K562 (cell line): ENCODE data around the gene KIF3A. TPM values are rescaled to one million over a fixed set of nuclear protein-coding genes. Genes with fewer than 3 reads are reported as not detected.

Experiments used
- FOXK1 ChIP-seq: sonication (generic); formaldehyde crosslinking; IDR thresholded peaks from 2 replicates; pipeline ENCODE4 v1.8.0; 2022; ENCODE audit warnings: missing genetic modification reagents, mild to moderate bottlenecking, borderline replicate concordance
- FOXK2 ChIP-seq, 2 experiments: fragments of 450-650 bp; IDR thresholded peaks in 1 of 2; conservative IDR thresholded peaks in 1 of 2; 2 replicates each; pipeline ENCODE4 v1.6.1; 2016; ENCODE audit warnings: low read depth in 2 of 2, mild to moderate bottlenecking in 1 of 2
- HNRNPL ChIP-seq: fragments of 200-400 bp; formaldehyde crosslinking; IDR thresholded peaks from 2 replicates; pipeline ENCODE4 v1.6.1; 2017; ENCODE audit warnings: low read depth, mild to moderate bottlenecking, low read length
- MAFK ChIP-seq: IDR thresholded peaks from 2 replicates; pipeline ENCODE4 v1.6.1; 2011; ENCODE audit warnings: low read length, improper control_type of control experiment
- MCM7 ChIP-seq, 2 experiments: fragments of 450-650 bp; IDR thresholded peaks; 2 replicates each; pipeline ENCODE4 v1.6.1; 2016 to 2018
- RBFOX2 ChIP-seq: fragments of 200-400 bp; formaldehyde crosslinking; IDR thresholded peaks from 2 replicates; pipeline ENCODE4 v1.6.1; 2017; ENCODE audit warnings: low read depth, mild to moderate bottlenecking, low read length, moderate library complexity
- RBM34 ChIP-seq: fragments of 200-400 bp; formaldehyde crosslinking; IDR thresholded peaks from 2 replicates; pipeline ENCODE4 v1.6.1; 2018; ENCODE audit warnings: low read length, borderline replicate concordance; ENCODE audit not compliant: insufficient read depth
- SMARCB1 ChIP-seq: IDR thresholded peaks from 2 replicates; pipeline ENCODE4 v1.6.1; 2011; ENCODE audit warnings: improper control_type of control experiment, low read depth; ENCODE audit not compliant: insufficient read length
- ZNF121 ChIP-seq: sonication (generic); formaldehyde crosslinking; conservative IDR thresholded peaks from 2 replicates; pipeline ENCODE4 v1.8.0; 2022; ENCODE audit warnings: missing genetic modification reagents
- ZNF175 ChIP-seq: fragments of 200-800 bp; sonication (Bioruptor generic); IDR thresholded peaks from 2 replicates; pipeline ENCODE4 v1.6.1; 2016; ENCODE audit warnings: low read depth, mild to moderate bottlenecking, missing genetic modification characterization, missing compliant biosample characterization
- ZNF384 ChIP-seq: IDR thresholded peaks from 2 replicates; pipeline ENCODE4 v1.6.1; 2012; ENCODE audit warnings: low read depth, low read length, improper control_type of control experiment
- ZNF431 ChIP-seq: sonication (generic); formaldehyde crosslinking; IDR thresholded peaks from 2 replicates; pipeline ENCODE4 v1.8.0; 2022; ENCODE audit warnings: mild to moderate bottlenecking, missing genetic modification reagents
- ZSCAN29 ChIP-seq: fragments of 450-650 bp; IDR thresholded peaks from 2 replicates; pipeline ENCODE4 v1.6.1; 2017
- polyA plus RNA-seq, 8 experiments: library from polyadenylated mRNA; depleted of rRNA in 4 of 8; stranded (reverse) in 5 of 8; unstranded in 3 of 8; fragments of >200 nt; fragmentation: Nextera tagmentation in 2 of 8; fragmentation: Illumina TruSeq in 1 of 8; extraction: Ambion mirVana in 2 of 8; extraction: Trizol in 1 of 8; gene quantifications; 2 replicates each; pipeline versions ENCODE4 v1.2.1 to v1.2.3, GENCODE V29; 2011 to 2014; ENCODE audit warnings: inconsistent platforms in 1 of 8, missing spikeins in 1 of 8
- total RNA-seq, 7 experiments: library from RNA; depleted of rRNA in 6 of 7; stranded (reverse); fragments of >200 nt in 6 of 7; fragmentation: Illumina TruSeq in 2 of 7; extraction: Trizol in 2 of 7; gene quantifications; 2 replicates each; pipeline versions ENCODE4 v1.2.1 to v1.2.3, GENCODE V29; 2011 to 2021; ENCODE audit warnings: low replicate concordance in 1 of 7
- TF ChIP-seq, protein P1 (sequence below): fragments of 450-650 bp; formaldehyde crosslinking; IDR thresholded peaks from 2 replicates; pipeline ENCODE4 v1.4.0; 2020; ENCODE audit warnings: mild to moderate bottlenecking, moderate library complexity
- TF ChIP-seq, protein P2 (sequence below): fragments of 250-450 bp; sonication (Bioruptor Pico); IDR thresholded peaks from 2 replicates; pipeline ENCODE4 v1.4.0; 2020
- TF ChIP-seq, protein P3 (sequence below): fragments of 450-650 bp; conservative IDR thresholded peaks from 2 replicates; pipeline ENCODE4 v1.6.1; 2016; ENCODE audit warnings: missing genetic modification characterization, low read depth, mild to moderate bottlenecking, control low read depth, missing compliant biosample characterization
- TF ChIP-seq, protein P4 (sequence below): fragments of 450-650 bp; formaldehyde crosslinking; IDR thresholded peaks from 2 replicates; pipeline ENCODE4 v1.4.0; 2020; ENCODE audit warnings: mild to moderate bottlenecking, mixed read lengths
- TF ChIP-seq, protein P5 (sequence below): fragments of 200-800 bp; sonication (Bioruptor generic); IDR thresholded peaks from 2 replicates; pipeline ENCODE4 v1.6.1; 2017; ENCODE audit warnings: missing genetic modification characterization, missing compliant biosample characterization
- TF ChIP-seq, protein P6 (sequence below): IDR thresholded peaks from 3 replicates; pipeline ENCODE4 v1.6.1; 2011; ENCODE audit warnings: borderline replicate concordance, mild to moderate bottlenecking; ENCODE audit not compliant: insufficient read length, insufficient read depth

Gene KIF3A
- total and polyA plus RNA-seq, 9 of the 15 experiments (the other 6 are each of a cell fraction or from before 2014, with no cell fraction given), result 1.5 to 7.8 (median 6.0) TPM

DNA sequence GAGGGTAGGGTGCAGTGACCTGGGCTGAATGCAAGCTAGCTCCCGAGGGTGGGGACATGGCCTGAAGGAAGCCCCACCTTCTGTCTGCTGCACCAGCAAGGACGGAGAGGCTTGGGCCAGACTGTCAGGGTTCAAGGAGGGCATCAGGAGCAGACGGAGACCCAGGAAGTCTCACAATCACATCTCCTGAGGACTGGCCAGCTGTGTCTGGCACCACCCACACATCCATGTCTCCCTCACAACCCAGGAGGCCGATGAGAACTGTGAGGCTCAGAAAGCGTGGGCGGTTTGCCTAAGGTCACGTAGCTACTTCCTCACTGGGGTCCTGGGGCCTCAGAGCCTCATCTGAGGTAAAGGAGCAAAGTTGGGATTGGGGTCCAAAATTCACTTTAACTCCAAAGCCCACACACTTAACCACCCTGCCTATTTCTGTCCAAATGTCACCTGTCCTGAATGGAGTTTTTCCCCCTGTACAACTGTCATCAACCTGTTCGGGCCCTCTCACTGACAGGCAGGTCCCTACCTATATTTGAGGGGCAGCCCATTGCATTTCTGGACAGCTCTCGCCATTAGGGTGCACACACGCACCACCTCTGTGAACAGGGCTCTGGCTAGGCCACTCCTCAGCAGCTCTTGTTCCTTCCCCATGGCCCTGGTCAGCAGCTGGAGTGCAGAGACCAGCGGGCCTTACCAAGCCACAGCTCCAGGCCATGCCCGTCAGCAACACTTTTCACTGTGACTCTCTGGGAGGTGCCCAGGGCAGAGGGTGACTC, 75.9 kb downstream of the KIF3A start (continued):
- TF ChIP-seq, protein P1, sequence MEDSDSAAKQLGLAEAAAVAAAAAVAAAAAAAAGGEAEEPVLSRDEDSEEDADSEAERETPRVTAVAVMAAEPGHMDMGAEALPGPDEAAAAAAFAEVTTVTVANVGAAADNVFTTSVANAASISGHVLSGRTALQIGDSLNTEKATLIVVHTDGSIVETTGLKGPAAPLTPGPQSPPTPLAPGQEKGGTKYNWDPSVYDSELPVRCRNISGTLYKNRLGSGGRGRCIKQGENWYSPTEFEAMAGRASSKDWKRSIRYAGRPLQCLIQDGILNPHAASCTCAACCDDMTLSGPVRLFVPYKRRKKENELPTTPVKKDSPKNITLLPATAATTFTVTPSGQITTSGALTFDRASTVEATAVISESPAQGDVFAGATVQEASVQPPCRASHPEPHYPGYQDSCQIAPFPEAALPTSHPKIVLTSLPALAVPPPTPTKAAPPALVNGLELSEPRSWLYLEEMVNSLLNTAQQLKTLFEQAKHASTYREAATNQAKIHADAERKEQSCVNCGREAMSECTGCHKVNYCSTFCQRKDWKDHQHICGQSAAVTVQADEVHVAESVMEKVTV, result peak; percentile 37; the same call in 1 of the 2 replicates
- no peak for TF ChIP-seq ZNF384
- TF ChIP-seq, protein P2, sequence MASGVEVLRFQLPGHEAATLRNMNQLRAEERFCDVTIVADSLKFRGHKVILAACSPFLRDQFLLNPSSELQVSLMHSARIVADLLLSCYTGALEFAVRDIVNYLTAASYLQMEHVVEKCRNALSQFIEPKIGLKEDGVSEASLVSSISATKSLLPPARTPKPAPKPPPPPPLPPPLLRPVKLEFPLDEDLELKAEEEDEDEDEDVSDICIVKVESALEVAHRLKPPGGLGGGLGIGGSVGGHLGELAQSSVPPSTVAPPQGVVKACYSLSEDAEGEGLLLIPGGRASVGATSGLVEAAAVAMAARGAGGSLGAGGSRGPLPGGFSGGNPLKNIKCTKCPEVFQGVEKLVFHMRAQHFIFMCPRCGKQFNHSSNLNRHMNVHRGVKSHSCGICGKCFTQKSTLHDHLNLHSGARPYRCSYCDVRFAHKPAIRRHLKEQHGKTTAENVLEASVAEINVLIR (CRISPR knock-in tag), result no peak
- TF ChIP-seq ZNF175 (CRISPR knock-in tag), result no peak
- no peak for TF ChIP-seq HNRNPL
- TF ChIP-seq SMARCB1, result no peak
- TF ChIP-seq, protein P3, sequence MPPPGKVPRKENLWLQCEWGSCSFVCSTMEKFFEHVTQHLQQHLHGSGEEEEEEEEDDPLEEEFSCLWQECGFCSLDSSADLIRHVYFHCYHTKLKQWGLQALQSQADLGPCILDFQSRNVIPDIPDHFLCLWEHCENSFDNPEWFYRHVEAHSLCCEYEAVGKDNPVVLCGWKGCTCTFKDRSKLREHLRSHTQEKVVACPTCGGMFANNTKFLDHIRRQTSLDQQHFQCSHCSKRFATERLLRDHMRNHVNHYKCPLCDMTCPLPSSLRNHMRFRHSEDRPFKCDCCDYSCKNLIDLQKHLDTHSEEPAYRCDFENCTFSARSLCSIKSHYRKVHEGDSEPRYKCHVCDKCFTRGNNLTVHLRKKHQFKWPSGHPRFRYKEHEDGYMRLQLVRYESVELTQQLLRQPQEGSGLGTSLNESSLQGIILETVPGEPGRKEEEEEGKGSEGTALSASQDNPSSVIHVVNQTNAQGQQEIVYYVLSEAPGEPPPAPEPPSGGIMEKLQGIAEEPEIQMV (tag), result no peak
- no peak for TF ChIP-seq ZSCAN29
- TF ChIP-seq, protein P4, sequence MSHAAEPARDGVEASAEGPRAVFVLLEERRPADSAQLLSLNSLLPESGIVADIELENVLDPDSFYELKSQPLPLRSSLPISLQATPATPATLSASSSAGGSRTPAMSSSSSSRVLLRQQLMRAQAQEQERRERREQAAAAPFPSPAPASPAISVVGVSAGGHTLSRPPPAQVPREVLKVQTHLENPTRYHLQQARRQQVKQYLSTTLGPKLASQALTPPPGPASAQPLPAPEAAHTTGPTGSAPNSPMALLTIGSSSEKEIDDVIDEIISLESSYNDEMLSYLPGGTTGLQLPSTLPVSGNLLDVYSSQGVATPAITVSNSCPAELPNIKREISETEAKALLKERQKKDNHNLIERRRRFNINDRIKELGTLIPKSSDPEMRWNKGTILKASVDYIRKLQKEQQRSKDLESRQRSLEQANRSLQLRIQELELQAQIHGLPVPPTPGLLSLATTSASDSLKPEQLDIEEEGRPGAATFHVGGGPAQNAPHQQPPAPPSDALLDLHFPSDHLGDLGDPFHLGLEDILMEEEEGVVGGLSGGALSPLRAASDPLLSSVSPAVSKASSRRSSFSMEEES (CRISPR knock-in tag), result no peak
- TF ChIP-seq ZNF121 (CRISPR knock-in tag), result no peak
- TF ChIP-seq MAFK, result no peak
- no peak for TF ChIP-seq MCM7 (IDR thresholded peaks at IDR 0.05)
- no peak for TF ChIP-seq FOXK2 (conservative IDR thresholded peaks at IDR 0.05 in 1 of 2, IDR thresholded peaks at IDR 0.05 in 1 of 2; ENCODE audit: low read depth in 2 of 2)
- TF ChIP-seq, protein P5, sequence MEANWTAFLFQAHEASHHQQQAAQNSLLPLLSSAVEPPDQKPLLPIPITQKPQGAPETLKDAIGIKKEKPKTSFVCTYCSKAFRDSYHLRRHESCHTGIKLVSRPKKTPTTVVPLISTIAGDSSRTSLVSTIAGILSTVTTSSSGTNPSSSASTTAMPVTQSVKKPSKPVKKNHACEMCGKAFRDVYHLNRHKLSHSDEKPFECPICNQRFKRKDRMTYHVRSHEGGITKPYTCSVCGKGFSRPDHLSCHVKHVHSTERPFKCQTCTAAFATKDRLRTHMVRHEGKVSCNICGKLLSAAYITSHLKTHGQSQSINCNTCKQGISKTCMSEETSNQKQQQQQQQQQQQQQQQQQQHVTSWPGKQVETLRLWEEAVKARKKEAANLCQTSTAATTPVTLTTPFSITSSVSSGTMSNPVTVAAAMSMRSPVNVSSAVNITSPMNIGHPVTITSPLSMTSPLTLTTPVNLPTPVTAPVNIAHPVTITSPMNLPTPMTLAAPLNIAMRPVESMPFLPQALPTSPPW (CRISPR knock-in tag), result no peak
- TF ChIP-seq ZNF431, result no peak
- TF ChIP-seq FOXK1 (CRISPR knock-in tag), result no peak; the same call in 1 of the 2 replicates
- TF ChIP-seq RBM34, result no peak
- TF ChIP-seq, protein P6, sequence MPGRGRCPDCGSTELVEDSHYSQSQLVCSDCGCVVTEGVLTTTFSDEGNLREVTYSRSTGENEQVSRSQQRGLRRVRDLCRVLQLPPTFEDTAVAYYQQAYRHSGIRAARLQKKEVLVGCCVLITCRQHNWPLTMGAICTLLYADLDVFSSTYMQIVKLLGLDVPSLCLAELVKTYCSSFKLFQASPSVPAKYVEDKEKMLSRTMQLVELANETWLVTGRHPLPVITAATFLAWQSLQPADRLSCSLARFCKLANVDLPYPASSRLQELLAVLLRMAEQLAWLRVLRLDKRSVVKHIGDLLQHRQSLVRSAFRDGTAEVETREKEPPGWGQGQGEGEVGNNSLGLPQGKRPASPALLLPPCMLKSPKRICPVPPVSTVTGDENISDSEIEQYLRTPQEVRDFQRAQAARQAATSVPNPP, result no peak
- TF ChIP-seq RBFOX2, result no peak
